ENCODE measurements around the gene CBFA2T3. TPM values are rescaled to one million over a fixed set of nuclear protein-coding genes. Genes with fewer than 3 reads are reported as not detected.

Gene CBFA2T3
- total RNA-seq, 1 donor = 1.3 TPM

- no peaks in the 10 kb centered on the region for H3K9me3 ChIP-seq (ENCODE audit: low read depth, low read length)
- H3K4me3 ChIP-seq (ENCODE audit: low read length) = no peak overlapping the region
- no peaks in the 10 kb centered on the region for H3K27me3 ChIP-seq (ENCODE audit: insufficient read depth, low read length)
- H3K4me1 ChIP-seq (ENCODE audit: insufficient read depth, low read length) = peaks cover 5% of the 10 kb centered on the region
These were observed 62.1 kb downstream of the CBFA2T3 start for GRCh38 chr16:88914750-88915368.

DNA sequence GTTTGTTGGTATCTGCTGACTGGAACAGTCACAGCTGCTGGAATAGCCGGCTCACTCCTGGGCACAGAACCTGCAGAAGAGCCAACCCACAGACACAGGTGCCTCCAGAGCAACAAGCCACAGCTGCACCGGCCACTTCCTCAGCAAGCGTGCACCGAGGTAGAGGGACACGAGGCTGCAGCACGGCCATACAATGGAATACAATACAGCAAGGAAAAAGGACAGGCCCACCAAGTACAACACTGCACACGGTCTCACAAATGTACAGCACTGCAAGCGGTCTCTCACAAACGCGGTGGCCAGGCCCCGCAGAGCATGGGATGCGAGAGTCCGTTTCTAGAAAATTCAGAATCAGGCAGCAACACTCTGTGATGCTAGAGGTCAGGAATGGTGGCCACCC is 63.1 kb downstream of the CBFA2T3 start:
- H3K4me1 ChIP-seq (ENCODE audit: insufficient read depth, low read length) = peaks cover 5% of the 10 kb centered on the region
- no peaks in the 10 kb centered on the region for H3K9me3 ChIP-seq (ENCODE audit: low read depth, low read length)
- no peak overlapping the region for H3K4me3 ChIP-seq (ENCODE audit: low read length)
- H3K27me3 ChIP-seq (ENCODE audit: insufficient read depth, low read length) = no peaks in the 10 kb centered on the region

- peaks cover 5% of the 10 kb centered on the region for H3K4me1 ChIP-seq (ENCODE audit: insufficient read depth, low read length)
- no peak overlapping the region for H3K4me3 ChIP-seq (ENCODE audit: low read length)
- H3K27me3 ChIP-seq (ENCODE audit: insufficient read depth, low read length) = no peaks in the 10 kb centered on the region
- H3K9me3 ChIP-seq (ENCODE audit: low read depth, low read length) = no peaks in the 10 kb centered on the region
These were observed 63.9 kb downstream of the CBFA2T3 start for GRCh38 chr16:88913001-88913612.

DNA sequence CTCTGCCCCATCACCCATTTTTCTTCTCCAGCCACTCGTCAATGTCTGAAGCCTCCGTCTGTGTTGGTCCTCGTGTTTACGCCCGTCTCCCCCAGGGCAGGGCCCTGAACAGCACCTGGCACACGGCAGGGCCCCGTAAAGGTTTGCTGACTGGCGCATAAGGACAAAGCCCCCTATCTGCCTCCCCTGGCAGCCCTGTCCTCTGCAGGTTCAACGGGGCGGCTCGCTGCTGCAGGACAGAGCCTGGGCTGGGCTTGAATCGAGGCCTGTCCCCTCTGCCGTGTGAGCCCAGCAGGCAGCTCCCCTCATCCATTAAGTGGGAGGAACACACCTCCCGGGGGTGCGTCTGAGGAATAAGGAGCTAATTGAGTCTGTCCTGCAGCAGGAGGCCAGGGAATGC is 64.5 kb downstream of the CBFA2T3 start:
- Histone ChIP-seq H3K27me3 (ENCODE audit: insufficient read depth, low read length) (no peaks in the 10 kb centered on the region), H3K4me1 (ENCODE audit: insufficient read depth, low read length) (peaks cover 5% of the 10 kb centered on the region), H3K9me3 (ENCODE audit: low read depth, low read length) (no peaks in the 10 kb centered on the region), H3K4me3 (ENCODE audit: low read length) (no peak overlapping the region)

GRCh38 chr16:88911946-88912310 is 65.1 kb downstream of the CBFA2T3 start:
- peaks cover 5% of the 10 kb centered on the region for H3K4me1 ChIP-seq (ENCODE audit: insufficient read depth, low read length)
- no peaks in the 10 kb centered on the region for H3K9me3 ChIP-seq (ENCODE audit: low read depth, low read length)
- H3K27me3 ChIP-seq (ENCODE audit: insufficient read depth, low read length) = no peaks in the 10 kb centered on the region
- no peak overlapping the region for H3K4me3 ChIP-seq (ENCODE audit: low read length)

DNA sequence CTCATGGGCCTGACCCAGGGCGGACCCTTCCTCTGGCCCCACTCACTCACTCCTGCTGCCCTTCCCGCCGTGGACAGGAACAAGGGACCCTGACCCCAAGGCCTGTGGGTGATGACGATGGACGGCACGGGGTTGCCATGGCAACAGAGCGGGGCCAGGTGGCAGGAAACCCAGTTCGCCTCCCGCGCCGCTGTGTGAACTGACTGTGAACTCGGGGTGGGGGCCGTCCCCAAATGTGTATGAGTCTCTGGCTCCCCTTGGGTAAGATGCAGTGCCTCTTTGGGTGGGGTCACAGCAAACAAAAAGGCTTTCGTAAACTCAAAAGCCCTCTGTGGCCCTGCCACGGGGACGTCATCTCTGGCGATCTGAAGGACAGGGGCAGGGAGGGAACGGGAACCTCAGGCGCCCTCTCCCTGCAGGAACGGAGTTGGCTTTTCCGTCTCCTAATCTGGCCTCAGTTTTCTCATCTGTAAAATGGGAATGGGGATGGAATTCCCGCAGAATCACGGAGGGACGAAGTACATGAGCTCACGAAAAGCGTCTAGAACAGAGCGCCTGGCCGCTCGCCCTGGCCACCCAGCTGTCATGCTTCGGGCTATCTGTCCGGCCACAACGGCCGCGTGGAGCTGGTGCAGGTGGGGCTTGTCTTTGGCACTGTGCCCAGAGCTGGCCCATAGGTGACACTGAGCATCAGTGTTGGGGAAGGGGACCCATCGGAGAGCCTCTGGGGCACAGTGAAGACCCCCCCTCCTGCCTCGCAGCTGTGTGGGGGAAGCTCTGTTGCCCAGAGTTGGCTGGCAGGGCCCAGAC is 65.7 kb downstream of the CBFA2T3 start:
- no peaks in the 10 kb centered on the region for H3K9me3 ChIP-seq (ENCODE audit: low read depth, low read length)
- peaks cover 5% of the 10 kb centered on the region for H3K4me1 ChIP-seq (ENCODE audit: insufficient read depth, low read length)
- H3K27me3 ChIP-seq (ENCODE audit: insufficient read depth, low read length) = no peaks in the 10 kb centered on the region
- no peak overlapping the region for H3K4me3 ChIP-seq (ENCODE audit: low read length)

DNA sequence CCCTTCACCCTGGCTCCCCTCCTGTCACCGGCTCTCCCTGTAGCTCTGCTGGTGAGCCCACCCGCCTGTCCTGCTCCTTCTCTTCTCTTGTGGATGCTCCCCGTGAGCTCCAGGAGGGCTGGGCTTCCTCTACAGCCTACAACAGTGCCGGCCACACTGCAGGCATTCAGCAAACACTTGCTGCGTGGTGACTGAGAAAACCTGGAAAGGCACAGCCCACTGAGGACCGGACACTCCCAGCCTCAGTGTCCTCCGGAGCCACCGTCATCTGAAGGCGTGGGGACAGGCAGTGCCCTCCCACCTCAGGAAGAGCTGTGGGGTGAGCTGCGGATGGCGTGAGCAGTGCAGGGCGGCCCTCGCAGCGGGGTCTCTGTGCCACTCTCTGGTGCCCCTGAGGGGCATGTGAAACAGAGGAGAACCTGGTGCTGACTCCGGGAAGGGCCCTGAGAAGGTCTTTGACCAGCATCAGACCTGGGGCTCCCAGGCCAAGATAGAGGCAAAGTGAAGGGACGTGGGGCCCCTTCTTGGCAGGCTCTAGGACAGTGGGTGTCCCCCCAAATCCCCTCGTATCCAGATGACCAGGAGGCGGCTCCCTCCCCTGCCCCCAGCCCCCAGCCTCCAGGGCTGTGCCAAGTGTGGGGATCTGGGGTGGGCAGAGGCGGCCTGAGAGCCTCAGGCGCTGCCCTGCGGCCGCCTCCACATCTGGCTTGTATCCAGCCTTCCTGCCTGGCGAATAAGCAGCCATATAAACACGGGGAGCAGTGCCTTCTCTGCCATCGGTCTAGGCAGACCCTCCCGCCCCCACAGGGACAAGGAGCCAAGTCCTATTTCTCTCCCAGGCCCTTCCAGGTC is 66.5 kb downstream of the CBFA2T3 start:
- H3K4me3 ChIP-seq (ENCODE audit: low read length) = no peak overlapping the region
- H3K27me3 ChIP-seq (ENCODE audit: insufficient read depth, low read length) = no peaks in the 10 kb centered on the region
- H3K4me1 ChIP-seq (ENCODE audit: insufficient read depth, low read length) = peaks cover 5% of the 10 kb centered on the region
- H3K9me3 ChIP-seq (ENCODE audit: low read depth, low read length) = no peaks in the 10 kb centered on the region

- peaks cover 5% of the 10 kb centered on the region for H3K4me1 ChIP-seq (ENCODE audit: insufficient read depth, low read length)
- H3K9me3 ChIP-seq (ENCODE audit: low read depth, low read length) = no peaks in the 10 kb centered on the region
- no peaks in the 10 kb centered on the region for H3K27me3 ChIP-seq (ENCODE audit: insufficient read depth, low read length)
- no peak overlapping the region for H3K4me3 ChIP-seq (ENCODE audit: low read length)
These were observed 67.4 kb downstream of the CBFA2T3 start for GRCh38 chr16:88909431-88910210.

DNA sequence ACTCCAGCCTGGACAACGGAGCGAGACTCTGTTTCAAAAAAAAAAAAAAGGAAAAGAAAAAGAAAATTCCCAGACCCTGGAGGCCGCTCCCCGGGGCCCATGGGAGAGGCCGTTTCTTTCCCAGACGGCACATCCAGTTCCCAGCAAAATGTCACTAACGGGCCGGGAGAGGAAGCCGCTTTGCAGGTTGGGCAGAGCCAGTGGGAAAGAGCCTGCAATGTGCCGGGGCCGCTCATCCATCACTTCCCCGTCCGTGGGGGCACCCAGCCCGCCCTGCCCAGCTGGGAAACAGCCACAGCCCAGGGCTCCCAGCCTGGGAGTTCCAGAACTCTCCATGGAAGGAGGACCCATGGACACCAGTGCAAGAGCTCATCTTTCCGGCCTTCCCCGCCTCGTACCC is 68.7 kb downstream of the CBFA2T3 start:
- Histone ChIP-seq H3K4me3 (ENCODE audit: low read length) (no peak overlapping the region), H3K27me3 (ENCODE audit: insufficient read depth, low read length) (no peaks in the 10 kb centered on the region), H3K4me1 (ENCODE audit: insufficient read depth, low read length) (peaks cover 5% of the 10 kb centered on the region), H3K9me3 (ENCODE audit: low read depth, low read length) (no peaks in the 10 kb centered on the region)

GRCh38 chr16:88907768-88908167 is 69.2 kb downstream of the CBFA2T3 start:
- no peaks in the 10 kb centered on the region for H3K9me3 ChIP-seq (ENCODE audit: low read depth, low read length)
- H3K4me1 ChIP-seq (ENCODE audit: insufficient read depth, low read length) = peaks cover 5% of the 10 kb centered on the region
- no peak overlapping the region for H3K4me3 ChIP-seq (ENCODE audit: low read length)
- no peaks in the 10 kb centered on the region for H3K27me3 ChIP-seq (ENCODE audit: insufficient read depth, low read length)

DNA sequence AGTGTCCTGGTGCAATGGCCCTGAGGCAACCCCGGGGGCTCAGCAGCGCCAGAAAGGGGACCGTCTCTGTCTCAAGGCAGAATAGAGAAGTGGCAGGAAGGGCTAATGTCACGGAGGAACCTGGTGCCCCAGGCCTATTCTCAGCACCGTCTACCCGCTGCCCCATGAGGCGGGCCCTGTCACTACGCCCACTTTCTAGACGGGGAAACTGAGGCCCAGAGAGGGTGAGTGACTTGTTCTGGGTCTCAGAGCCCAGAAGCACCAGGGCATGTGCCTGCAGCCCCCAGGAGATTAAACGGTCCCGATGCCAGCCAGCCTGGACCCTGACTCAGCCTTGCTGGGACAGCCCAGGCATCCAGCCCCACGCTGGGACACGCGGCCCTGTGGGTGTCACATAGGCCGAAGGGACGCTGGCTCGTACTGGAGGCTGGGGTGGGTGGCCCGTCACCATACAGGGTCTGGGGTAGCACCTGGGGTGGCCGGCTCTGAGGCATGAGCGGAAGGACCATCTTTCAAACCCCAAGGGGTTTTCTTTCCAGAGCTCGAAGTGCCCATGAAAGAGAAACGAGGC is 70.4 kb downstream of the CBFA2T3 start:
- H3K4me3 ChIP-seq (ENCODE audit: low read length) = no peak overlapping the region
- no peaks in the 10 kb centered on the region for H3K27me3 ChIP-seq (ENCODE audit: insufficient read depth, low read length)
- peaks cover 4% of the 10 kb centered on the region for H3K4me1 ChIP-seq (ENCODE audit: insufficient read depth, low read length)
- no peaks in the 10 kb centered on the region for H3K9me3 ChIP-seq (ENCODE audit: low read depth, low read length)

DNA sequence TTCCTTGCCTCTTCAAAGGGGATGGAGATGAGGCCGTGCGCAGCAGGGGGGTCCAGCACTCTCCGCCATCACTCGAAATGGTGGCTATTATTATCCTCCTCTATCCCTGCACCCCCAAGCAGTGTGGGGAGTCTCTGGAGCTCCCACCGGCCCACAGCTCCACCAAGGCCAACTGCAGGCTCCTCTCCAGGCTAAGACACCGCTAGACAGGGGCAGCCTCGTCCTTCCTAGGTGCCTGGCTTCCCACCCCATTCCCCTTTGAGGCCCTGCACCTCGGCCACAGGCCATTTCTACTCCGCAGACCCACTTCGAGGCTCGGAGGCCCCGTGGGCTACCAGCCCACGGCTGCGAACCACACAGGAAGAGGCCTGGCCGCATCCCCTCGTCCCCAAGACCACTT is 71.0 kb downstream of the CBFA2T3 start:
- Histone ChIP-seq H3K4me1 (ENCODE audit: insufficient read depth, low read length) (no peaks in the 10 kb centered on the region), H3K27me3 (ENCODE audit: insufficient read depth, low read length) (no peaks in the 10 kb centered on the region), H3K9me3 (ENCODE audit: low read depth, low read length) (no peaks in the 10 kb centered on the region), H3K4me3 (ENCODE audit: low read length) (no peak overlapping the region)

DNA sequence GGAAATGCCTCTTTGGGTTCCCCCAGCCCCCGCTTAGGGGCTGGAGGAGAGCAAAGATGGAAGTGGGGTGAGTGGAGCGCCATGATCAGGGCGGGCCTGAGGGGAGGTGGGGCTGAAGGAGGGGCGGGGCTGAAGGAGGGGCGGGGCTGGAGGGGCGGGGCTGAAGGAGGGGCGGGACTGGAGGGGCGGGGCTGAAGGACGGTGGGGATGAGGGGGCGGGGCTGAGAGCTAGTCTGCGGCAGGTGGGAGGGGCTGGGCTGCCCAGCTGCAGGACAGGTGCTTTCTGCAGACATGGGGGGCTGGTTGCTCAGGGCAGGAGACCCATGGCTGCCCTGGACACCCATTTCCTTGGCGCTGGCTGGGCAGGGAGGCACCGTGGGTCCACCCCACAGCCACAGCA is 71.4 kb downstream of the CBFA2T3 start:
- Histone ChIP-seq H3K9me3 (ENCODE audit: low read depth, low read length) (no peaks in the 10 kb centered on the region), H3K4me3 (ENCODE audit: low read length) (no peak overlapping the region), H3K4me1 (ENCODE audit: insufficient read depth, low read length) (no peaks in the 10 kb centered on the region), H3K27me3 (ENCODE audit: insufficient read depth, low read length) (no peaks in the 10 kb centered on the region)

DNA sequence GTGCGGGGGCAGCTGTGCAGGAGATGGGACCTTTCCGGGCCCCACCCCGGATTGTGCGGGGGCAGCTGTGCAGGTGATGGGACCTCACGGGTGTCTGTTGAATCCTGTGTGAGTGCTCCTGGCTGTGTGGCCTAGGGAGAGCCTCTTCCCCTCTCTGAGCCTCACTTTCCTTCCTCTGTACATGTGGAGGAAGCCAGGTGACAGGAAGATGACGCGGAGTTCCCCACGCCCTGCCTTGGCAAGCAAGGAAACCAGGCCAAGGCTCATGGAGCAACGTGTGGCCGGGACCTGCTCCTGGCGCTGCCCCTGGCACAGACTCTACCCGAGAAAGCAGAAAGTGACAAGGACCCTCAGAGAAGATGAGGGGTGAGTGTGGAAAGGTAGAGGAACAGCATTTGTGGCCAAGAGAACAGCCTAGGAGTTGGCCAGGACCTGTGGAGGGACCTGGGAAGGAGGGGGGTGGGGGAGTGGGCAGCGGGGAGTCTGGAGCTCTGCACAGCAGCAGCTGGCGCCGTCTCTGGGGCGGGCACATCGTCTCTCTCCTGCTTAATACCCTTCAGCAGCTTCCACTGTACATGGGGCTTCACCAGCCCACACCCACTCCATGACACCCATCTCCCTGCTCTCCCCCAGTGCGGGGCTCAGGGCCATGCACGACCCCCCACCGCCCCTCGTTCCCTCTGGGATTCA is 72.2 kb downstream of the CBFA2T3 start:
- Histone ChIP-seq H3K4me3 (ENCODE audit: low read length) (no peak overlapping the region), H3K27me3 (ENCODE audit: insufficient read depth, low read length) (no peaks in the 10 kb centered on the region), H3K4me1 (ENCODE audit: insufficient read depth, low read length) (no peaks in the 10 kb centered on the region), H3K9me3 (ENCODE audit: low read depth, low read length) (no peaks in the 10 kb centered on the region)
